ENCODE data around the gene MAP1B. TPM values are rescaled to one million over a fixed set of nuclear protein-coding genes. Genes with fewer than 3 reads are reported as not detected.

The MAP1B gene
- total and polyA plus RNA-seq, 5 experiments from 2014 or later, result 0.08 to 0.46 (median 0.36) TPM; not detected in 2

- H3K4me3 Mint-ChIP-seq, result no peak overlapping the region
- no peak overlapping the region for H3K27ac Mint-ChIP-seq
Measured at GRCh38 chr5:72213482-72213881, 106.2 kb downstream of the MAP1B start.

DNA sequence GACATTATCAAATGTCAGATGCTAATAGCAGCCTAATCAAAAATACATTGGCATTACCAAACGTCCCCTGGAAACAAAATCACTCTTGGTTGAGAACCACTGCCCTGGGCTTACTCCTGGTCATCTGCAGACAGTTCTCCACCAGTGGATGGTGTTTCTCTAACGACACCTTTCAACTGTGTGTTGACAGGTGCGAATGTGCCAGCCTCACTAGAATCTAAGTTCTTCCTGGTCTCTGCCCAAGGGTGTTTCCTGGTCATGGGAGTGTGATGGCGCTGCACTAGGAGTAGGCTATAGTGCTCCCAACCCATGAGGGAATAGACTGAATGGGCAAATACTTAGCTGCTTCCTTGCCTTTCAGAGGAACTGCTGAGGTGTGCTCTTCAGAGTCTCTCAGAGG is 106.9 kb downstream of the MAP1B start:
- peaks cover 0 to 2% (median 0%) of the 10 kb centered on the region in 4 donors for H3K4me1 Mint-ChIP-seq
- DNase-seq (no peak), ATAC-seq (no peak)
- no peaks in the 10 kb centered on the region for H3K9me3 Mint-ChIP-seq
- H3K4me3 Mint-ChIP-seq, result no peak overlapping the region
- no peak overlapping the region for H3K27ac Mint-ChIP-seq
- H3K27me3 Mint-ChIP-seq, result no peaks in the 10 kb centered on the region
- peaks cover 7 to 26% (median 13%) of the 10 kb centered on the region in 3 donors for H3K36me3 Mint-ChIP-seq
- POLR2A ChIA-PET, result no interaction called here

More at GRCh38 chr5:72213482-72213881, 106.2 kb downstream of the MAP1B start:
- ATAC-seq (no peak), DNase-seq (no peak)
- Mint-ChIP-seq H3K27me3 (no peaks in the 10 kb centered on the region), H3K4me1 (peaks cover 0 to 2% (median 0%) of the 10 kb centered on the region in 4 donors), H3K9me3 (no peaks in the 10 kb centered on the region), H3K36me3 (peaks cover 6 to 19% (median 8%) of the 10 kb centered on the region in 3 donors)
- POLR2A ChIA-PET, result no interaction called here

GRCh38 chr5:72216756-72217155 is 109.5 kb downstream of the MAP1B start:
- Mint-ChIP-seq H3K4me3 (no peak overlapping the region), H3K27ac (no peak overlapping the region), H3K4me1 (peaks cover 0 to 2% (median 0%) of the 10 kb centered on the region in 4 donors), H3K27me3 (no peaks in the 10 kb centered on the region), H3K36me3 (peaks cover 7 to 50% (median 35%) of the 10 kb centered on the region in 3 donors), H3K9me3 (no peaks in the 10 kb centered on the region)
- no peak for DNase-seq
- no peak for ATAC-seq
- POLR2A ChIA-PET, result no interaction called here

DNA sequence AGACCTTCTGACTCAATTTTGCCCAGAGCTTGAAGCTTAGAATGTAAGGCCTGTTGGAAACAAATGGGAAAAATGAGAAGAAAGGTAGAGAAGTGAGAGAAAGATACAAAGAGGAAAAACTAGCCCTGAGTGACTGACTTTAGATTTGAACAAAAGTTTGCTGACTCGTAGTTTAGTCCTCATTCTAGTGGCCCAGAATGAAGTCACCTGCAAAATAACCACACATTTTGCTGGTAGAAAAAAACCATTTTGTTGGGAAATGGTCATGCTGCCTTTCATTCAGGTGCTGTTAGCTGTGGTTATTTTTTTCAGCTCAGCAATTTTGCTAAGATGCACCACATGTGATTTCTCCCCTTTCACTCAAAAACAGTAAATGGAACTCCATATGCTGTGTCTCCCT is 113.8 kb downstream of the MAP1B start:
- POLR2A ChIA-PET, result no interaction called here
- peaks cover 16 to 94% (median 73%) of the 10 kb centered on the region in 3 donors for H3K36me3 Mint-ChIP-seq
- no peak overlapping the region for H3K4me3 Mint-ChIP-seq
- H3K4me1 Mint-ChIP-seq, result no peaks in the 10 kb centered on the region
- DNase-seq, result no peak
- H3K27me3 Mint-ChIP-seq, result no peaks in the 10 kb centered on the region
- no peaks in the 10 kb centered on the region for H3K9me3 Mint-ChIP-seq
- H3K27ac Mint-ChIP-seq, result peak overlapping the region in 1 of 10 donors; percentile 49
- no peak for ATAC-seq

- Mint-ChIP-seq H3K4me1 (no peaks in the 10 kb centered on the region), H3K9me3 (no peaks in the 10 kb centered on the region), H3K27ac (no peak overlapping the region), H3K36me3 (peaks cover 16 to 96% (median 72%) of the 10 kb centered on the region in 3 donors), H3K4me3 (no peak overlapping the region), H3K27me3 (no peaks in the 10 kb centered on the region)
- no peak for DNase-seq
- no peak for ATAC-seq
- POLR2A ChIA-PET, result no interaction called here
Measured at GRCh38 chr5:72221541-72221940, 114.3 kb downstream of the MAP1B start.

DNA sequence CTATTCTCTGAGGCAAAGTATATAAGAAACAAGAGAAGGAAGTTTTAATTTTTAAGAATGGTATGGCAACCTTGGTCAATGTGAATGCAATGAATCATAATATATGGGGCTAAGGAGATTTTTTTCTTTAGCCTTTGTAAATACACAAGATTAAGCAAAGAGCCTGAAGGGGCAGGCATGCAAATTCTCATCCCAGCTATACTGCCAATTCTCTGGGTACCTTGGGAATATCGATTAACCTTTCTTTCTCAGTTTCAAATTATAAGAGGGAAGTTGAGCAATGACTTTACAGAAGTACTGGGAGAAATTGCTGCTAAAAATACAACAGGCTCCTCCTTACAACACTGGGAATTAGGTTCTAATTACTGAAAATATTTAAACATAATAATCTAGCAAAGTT is 115.2 kb downstream of the MAP1B start:
- no peak overlapping the region for H3K4me3 Mint-ChIP-seq
- no peaks in the 10 kb centered on the region for H3K4me1 Mint-ChIP-seq
- ATAC-seq, result no peak
- peaks cover 16 to 96% (median 80%) of the 10 kb centered on the region in 3 donors for H3K36me3 Mint-ChIP-seq
- POLR2A ChIA-PET, result no interaction called here
- no peaks in the 10 kb centered on the region for H3K9me3 Mint-ChIP-seq
- DNase-seq, result no peak
- H3K27me3 Mint-ChIP-seq, result no peaks in the 10 kb centered on the region
- H3K27ac Mint-ChIP-seq, result no peak overlapping the region

- POLR2A ChIA-PET, result no interaction called here
Measured at GRCh38 chr5:72223371-72223770, 116.1 kb downstream of the MAP1B start.

DNA sequence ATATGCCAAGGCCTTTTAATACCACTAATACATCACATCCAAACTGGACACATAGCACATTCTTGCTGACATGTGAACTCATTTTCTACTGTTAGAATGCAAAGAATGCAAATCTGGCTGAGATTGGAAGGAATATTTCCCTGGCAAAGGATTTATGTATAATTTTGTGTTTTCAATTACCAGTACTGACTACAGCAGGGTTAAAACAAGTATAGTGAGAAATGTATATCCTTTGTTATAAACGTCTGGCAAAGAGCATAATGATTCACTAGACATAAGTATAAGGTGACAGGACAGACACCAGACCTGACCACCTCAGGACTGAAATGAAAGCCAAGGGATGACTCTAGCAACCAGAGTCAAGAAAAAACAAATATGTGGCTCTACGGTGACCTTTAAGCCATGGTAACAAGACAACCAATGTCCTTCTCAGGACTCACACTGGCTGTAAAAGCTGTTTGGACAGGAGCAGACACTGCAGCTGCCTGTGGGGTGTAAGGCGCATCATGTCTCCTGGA is 117.7 kb downstream of the MAP1B start:
- H3K27ac Mint-ChIP-seq, result peak overlapping the region in 1 of 10 donors; percentile 4
- peaks cover 9 to 85% (median 63%) of the 10 kb centered on the region in 3 donors for H3K36me3 Mint-ChIP-seq
- no peaks in the 10 kb centered on the region for H3K9me3 Mint-ChIP-seq
- peaks cover 0 to 4% (median under 1%) of the 10 kb centered on the region in 4 donors for H3K4me1 Mint-ChIP-seq
- POLR2A ChIA-PET, result no interaction called here
- no peak overlapping the region for H3K4me3 Mint-ChIP-seq
- no peaks in the 10 kb centered on the region for H3K27me3 Mint-ChIP-seq
- no peak for DNase-seq
- ATAC-seq, result no peak

More at GRCh38 chr5:72223371-72223770, 116.1 kb downstream of the MAP1B start:
- peaks cover 0 to 2% (median 0%) of the 10 kb centered on the region in 4 donors for H3K4me1 Mint-ChIP-seq
- peaks cover 11 to 93% (median 78%) of the 10 kb centered on the region in 3 donors for H3K36me3 Mint-ChIP-seq
- H3K9me3 Mint-ChIP-seq, result no peaks in the 10 kb centered on the region
- no peak for ATAC-seq
- no peak overlapping the region for H3K4me3 Mint-ChIP-seq
- DNase-seq, result no peak
- no peaks in the 10 kb centered on the region for H3K27me3 Mint-ChIP-seq
- no peak overlapping the region for H3K27ac Mint-ChIP-seq

- no peak overlapping the region for H3K4me3 Mint-ChIP-seq
- H3K4me1 Mint-ChIP-seq, result peaks cover 1 to 11% (median 7%) of the 10 kb centered on the region in 4 donors
- POLR2A ChIA-PET, result no interaction called here
- H3K27ac Mint-ChIP-seq, result no peak overlapping the region
- ATAC-seq (no peak), DNase-seq (no peak)
- H3K9me3 Mint-ChIP-seq, result no peaks in the 10 kb centered on the region
- H3K36me3 Mint-ChIP-seq, result peaks cover 9 to 86% (median 59%) of the 10 kb centered on the region in 3 donors
- H3K27me3 Mint-ChIP-seq, result no peaks in the 10 kb centered on the region
Measured at GRCh38 chr5:72225741-72226140, 118.5 kb downstream of the MAP1B start.

- Mint-ChIP-seq H3K27ac (peak overlapping the region in 1 of 10 donors; percentile 41), H3K4me1 (peaks cover 1 to 18% (median 11%) of the 10 kb centered on the region in 4 donors), H3K27me3 (no peaks in the 10 kb centered on the region), H3K9me3 (no peaks in the 10 kb centered on the region), H3K4me3 (no peak overlapping the region), H3K36me3 (peaks cover 7 to 83% (median 51%) of the 10 kb centered on the region in 3 donors)
- ATAC-seq (no peak), DNase-seq (no peak)
- POLR2A ChIA-PET, result no interaction called here
Measured at GRCh38 chr5:72226950-72227349, 119.7 kb downstream of the MAP1B start.

DNA sequence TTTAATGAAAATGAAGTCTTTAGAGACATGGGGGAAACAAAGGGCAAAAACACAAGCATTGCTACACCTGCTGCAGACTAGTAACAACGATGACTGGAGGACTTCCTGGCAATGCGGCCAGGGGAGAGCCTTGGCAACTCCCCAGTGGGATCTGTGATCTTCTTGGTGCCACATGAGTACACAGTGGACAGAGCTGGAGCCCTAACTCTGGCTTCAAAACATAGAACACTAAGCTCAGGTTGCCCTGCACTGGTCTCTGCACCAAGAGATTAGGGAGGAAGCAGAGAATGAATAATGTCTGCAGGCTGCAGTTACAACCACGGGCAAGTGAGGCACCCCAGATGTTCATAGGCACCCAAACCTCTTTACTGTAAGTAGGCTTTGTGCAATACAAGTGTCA is 121.7 kb downstream of the MAP1B start:
- POLR2A ChIA-PET, result no interaction called here
- Mint-ChIP-seq H3K27ac (peak overlapping the region in 1 of 10 donors; percentile 24), H3K27me3 (no peaks in the 10 kb centered on the region)

DNA sequence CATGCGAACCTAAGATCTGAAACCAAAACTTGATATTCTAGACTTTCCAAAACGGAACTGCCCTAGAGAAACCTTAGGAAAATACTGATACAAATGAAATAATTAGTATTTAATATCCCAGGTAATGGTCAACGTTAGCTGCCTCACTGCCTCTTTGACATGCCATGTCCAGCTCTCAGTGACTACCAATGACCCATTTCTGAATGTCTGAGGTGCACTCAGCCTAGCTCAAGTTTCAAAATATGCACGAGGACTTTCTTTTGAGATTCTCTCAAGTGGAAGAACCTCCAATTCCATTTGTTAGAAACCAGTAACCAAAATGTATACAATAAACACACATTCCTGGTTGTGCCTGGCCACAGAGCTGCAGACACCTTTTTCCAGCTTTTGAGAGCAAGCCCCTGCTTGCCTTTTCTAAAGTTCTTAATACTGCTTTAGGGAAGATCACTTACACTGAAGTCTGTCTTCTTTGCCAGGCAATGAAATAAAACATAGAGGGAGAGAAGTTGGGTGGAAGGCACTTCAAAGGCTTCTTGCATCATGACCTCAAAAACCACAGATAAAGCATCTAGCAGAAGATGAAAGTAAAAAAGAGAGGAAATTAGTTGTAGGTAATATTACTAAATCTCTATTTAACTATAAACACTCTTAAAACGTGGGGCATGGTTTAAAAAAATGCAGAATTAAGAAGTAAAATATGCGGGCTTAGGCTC is 124.9 kb downstream of the MAP1B start:
- Mint-ChIP-seq H3K4me3 (peak overlapping the region in 8 of 10 donors; percentile 7 to 64 (median 44)), H3K9me3 (no peaks in the 10 kb centered on the region), H3K36me3 (peaks cover 0 to 67% (median 25%) of the 10 kb centered on the region in 3 donors), H3K27ac (peak overlapping the region in 2 of 10 donors; percentile 48 to 54), H3K27me3 (no peaks in the 10 kb centered on the region), H3K4me1 (peaks cover 19 to 56% (median 43%) of the 10 kb centered on the region in 4 donors)
- POLR2A ChIA-PET, result no interaction called here
- DNase-seq (peak in 4 of 10 donors; percentile 2 to 56 (median 43)), ATAC-seq (peak; percentile 53 to 54)

More for the DNA sequence above, 121.7 kb downstream of the MAP1B start:
- Mint-ChIP-seq H3K4me1 (peaks cover 13 to 31% (median 24%) of the 10 kb centered on the region in 4 donors), H3K36me3 (peaks cover 0 to 70% (median 35%) of the 10 kb centered on the region in 3 donors), H3K9me3 (no peaks in the 10 kb centered on the region), H3K4me3 (no peak overlapping the region)
- ATAC-seq, result no peak
- no peak for DNase-seq

- Mint-ChIP-seq H3K4me3 (peak overlapping the region in 7 of 10 donors; percentile 31 to 61 (median 40)), H3K27ac (peak overlapping the region in 3 of 10 donors; percentile 14 to 48 (median 44)), H3K4me1 (peaks cover 19 to 56% (median 43%) of the 10 kb centered on the region in 4 donors), H3K27me3 (no peaks in the 10 kb centered on the region), H3K36me3 (peaks cover 0 to 68% (median 25%) of the 10 kb centered on the region in 3 donors), H3K9me3 (no peaks in the 10 kb centered on the region)
- DNase-seq (no peak), ATAC-seq (no peak)
- POLR2A ChIA-PET, result no interaction called here
Measured at GRCh38 chr5:72232838-72233237, 125.6 kb downstream of the MAP1B start.

Data from naive thymus-derived CD8-positive, alpha-beta T cell (primary cell).